Cortex of kidney (tissue), 1 donor: ENCODE results near the gene DYNC1LI1.

Source experiments
- DNase-seq: peaks from one replicate; lab custom pipeline; 2025; lab: John Stamatoyannopoulos, UW

The DYNC1LI1 gene

DNA sequence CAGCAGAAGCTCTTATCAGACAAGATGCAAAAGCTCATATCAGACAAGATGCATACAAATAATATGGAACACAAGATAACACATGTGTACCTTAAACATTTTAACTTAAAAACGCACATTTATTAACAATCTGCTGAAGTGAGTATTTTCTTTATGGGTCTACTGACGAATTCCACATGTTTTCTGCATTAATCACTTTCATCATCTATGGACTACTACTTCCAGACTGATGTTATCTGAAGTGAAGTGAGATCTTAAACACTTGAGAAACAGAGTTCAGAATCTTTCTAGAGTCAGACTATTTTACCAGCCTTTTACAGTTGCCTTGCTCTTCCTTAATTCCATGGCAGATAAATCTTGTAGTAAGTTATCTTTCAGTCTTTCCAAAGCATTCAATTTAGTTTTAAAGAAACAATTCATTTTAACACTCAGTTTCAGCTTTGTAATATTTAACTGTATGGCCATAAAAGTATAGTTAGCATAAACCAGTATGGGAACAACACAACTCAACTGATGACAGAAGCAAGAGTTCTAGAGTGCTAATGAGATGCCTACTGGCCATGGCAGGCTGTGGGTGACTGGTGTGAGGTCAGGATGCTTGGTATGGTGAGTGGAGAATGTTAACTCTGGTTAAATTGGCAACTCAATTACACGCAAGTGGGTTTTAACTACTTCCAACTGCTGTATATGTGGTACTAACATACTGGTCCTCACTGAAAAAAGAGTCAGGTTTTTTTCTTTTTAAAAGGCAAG lies 77.8 kb downstream of the DYNC1LI1 start:
- DNase-seq, result no peak

- DNase-seq, result no peak
Measured at GRCh38 chr3:32488474-32489008, 82.1 kb downstream of the DYNC1LI1 start.

DNA sequence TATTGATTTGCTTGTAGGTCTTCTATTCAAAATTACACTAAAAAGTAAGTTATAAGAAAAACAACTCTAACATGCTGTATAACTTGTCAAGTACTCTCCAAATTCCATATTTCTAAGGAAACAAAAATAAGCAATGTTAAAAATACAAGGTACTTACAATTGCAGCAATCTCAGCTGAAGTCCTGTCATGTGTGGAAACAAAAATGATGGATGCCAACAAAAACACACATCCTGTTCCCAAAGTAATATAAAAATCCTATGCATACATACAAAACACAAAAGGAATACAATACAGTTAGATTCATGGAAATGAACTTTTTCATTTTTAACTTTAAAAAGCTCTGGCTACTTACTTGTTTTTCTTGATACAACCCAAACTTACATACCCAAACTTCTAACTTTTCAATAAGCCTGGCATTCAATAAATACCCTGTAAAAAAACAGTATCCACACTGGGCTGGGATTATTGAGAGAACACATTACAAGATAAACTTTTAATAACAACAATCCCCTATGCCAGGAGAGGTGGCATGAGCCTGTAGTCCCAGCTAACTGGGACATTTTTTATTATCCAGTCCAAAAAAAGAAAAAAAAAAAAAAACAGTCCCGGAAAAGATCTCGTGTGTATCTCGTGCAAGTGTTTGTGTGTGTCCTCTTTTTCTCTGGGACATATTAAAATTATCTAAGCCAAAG lies 82.7 kb downstream of the DYNC1LI1 start:
- DNase-seq, result no peak

- no peak for DNase-seq
Measured at GRCh38 chr3:32484436-32484835, 86.2 kb downstream of the DYNC1LI1 start.

- DNase-seq, result no peak
Measured at GRCh38 chr3:32483772-32484171, 86.9 kb downstream of the DYNC1LI1 start.

- no peak for DNase-seq
Measured at GRCh38 chr3:32482693-32483092, 88.0 kb downstream of the DYNC1LI1 start.

- DNase-seq, result no peak
Measured at GRCh38 chr3:32481791-32482631, 88.6 kb downstream of the DYNC1LI1 start.

- no peak for DNase-seq
Measured at GRCh38 chr3:32480604-32481003, 90.1 kb downstream of the DYNC1LI1 start.
